H1 (cell line): ENCODE data around the gene KARS1. TPM values are rescaled to one million over a fixed set of nuclear protein-coding genes. Genes with fewer than 3 reads are reported as not detected.

ENCODE experiments used
- CTCF ChIA-PET: fragments of 300-600 bp; sonication (Branson Sonifier 250); formaldehyde crosslinking; loops from one replicate; lab custom pipeline; 2021; ENCODE audit not compliant: partially characterized antibody; lab: Charles Lee
- POLR2A ChIA-PET: fragments of 300-600 bp; sonication (Branson Sonifier 250); formaldehyde crosslinking; loops from one replicate; lab custom pipeline; 2021; ENCODE audit warnings: inconsistent platforms; ENCODE audit not compliant: partially characterized antibody; lab: Charles Lee
- DNase-seq, 2 experiments: peaks; one replicate each; pipeline versions ENCODE4 v3.0.0 to v3.0.0-alpha.2; 2010 to 2022; ENCODE audit warnings: low spot score in 2 of 2, low read depth in 1 of 2, mixed read lengths in 1 of 2
- FAIRE-seq: peaks from 2 replicates; lab custom pipeline; 2011; peaks lifted over from hg19 to GRCh38; lab: Jason Lieb, UNC
- H2AFZ ChIP-seq: 2 replicates; pipeline ENCODE4 v1.8.1; 2012; ENCODE audit warnings: low read length, inconsistent platforms
- H2AK5ac ChIP-seq: 2 replicates; pipeline ENCODE4 v1.6.1; 2013; ENCODE audit warnings: low read depth, low read length
- H2BK120ac ChIP-seq: replicated peaks from 2 replicates; pipeline ENCODE3; 2013; ENCODE audit warnings: low read depth, low read length, inconsistent platforms
- H2BK12ac ChIP-seq: 2 replicates; pipeline ENCODE4 v1.6.1; 2013; ENCODE audit warnings: low read depth, low read length
- H2BK15ac ChIP-seq: 2 replicates; pipeline ENCODE4 v1.6.1; 2013; ENCODE audit warnings: low read length
- H2BK20ac ChIP-seq: 2 replicates; pipeline ENCODE4 v1.6.1; 2013; ENCODE audit warnings: low read length
- H2BK5ac ChIP-seq: 2 replicates; pipeline ENCODE4 v1.6.1; 2013; ENCODE audit warnings: low read depth, low read length
- H3K14ac ChIP-seq: 2 replicates; pipeline ENCODE4 v1.6.1; 2013; ENCODE audit warnings: inconsistent platforms; ENCODE audit not compliant: insufficient read length
- H3K18ac ChIP-seq: 2 replicates; pipeline ENCODE4 v1.6.1; 2013; ENCODE audit warnings: low read length; ENCODE audit errors: extremely low read depth
- H3K23ac ChIP-seq: 2 replicates; pipeline ENCODE4 v1.6.1; 2013; ENCODE audit warnings: inconsistent platforms; ENCODE audit not compliant: insufficient read length
- H3K23me2 ChIP-seq: 2 replicates; pipeline ENCODE4 v1.6.1; 2013; ENCODE audit warnings: low read depth, low read length
- H3K27ac ChIP-seq: 2 replicates; pipeline ENCODE4 v1.6.1; 2011; ENCODE audit warnings: low read depth, low read length, inconsistent platforms
- H3K27me3 ChIP-seq, 4 experiments: replicated peaks in 1 of 4; 1 replicate in 1 of 4; 2 replicates in 3 of 4; pipeline versions ENCODE4 v1.6.1 to v1.8.1; 2011 to 2013; ENCODE audit warnings: low read length in 3 of 4, mild to moderate bottlenecking in 3 of 4, inconsistent platforms in 2 of 4, mixed read lengths in 2 of 4, moderate library complexity in 1 of 4; ENCODE audit not compliant: control insufficient read depth in 3 of 4, insufficient read depth in 3 of 4; ENCODE audit errors: extremely low read depth in 1 of 4
- H3K36me3 ChIP-seq, 4 experiments: 2 replicates each; pipeline versions ENCODE4 v1.6.1 to v1.8.1; 2011 to 2013; ENCODE audit warnings: mild to moderate bottlenecking in 4 of 4, low read length in 3 of 4, moderate library complexity in 2 of 4, control low read depth in 1 of 4, inconsistent platforms in 1 of 4; ENCODE audit not compliant: insufficient read depth in 4 of 4, control insufficient read depth in 2 of 4
- H3K4ac ChIP-seq: replicated peaks from 2 replicates; pipeline ENCODE3; 2013; ENCODE audit warnings: low read length, low read depth, mixed read lengths, inconsistent platforms; ENCODE audit not compliant: insufficient read length
- H3K4me1 ChIP-seq, 4 experiments: replicated peaks in 1 of 4; 1 replicate in 1 of 4; 2 replicates in 3 of 4; pipeline versions ENCODE4 v1.6.1 to v1.8.1; 2011 to 2013; ENCODE audit warnings: low read length in 3 of 4, inconsistent platforms in 2 of 4, mixed read lengths in 1 of 4; ENCODE audit not compliant: insufficient read depth in 4 of 4, control insufficient read depth in 3 of 4
- H3K4me2 ChIP-seq, 2 experiments: 2 replicates each; pipeline versions ENCODE4 v1.6.1 to v1.8.1; 2011 to 2013; ENCODE audit warnings: low read depth in 2 of 2, low read length in 2 of 2, control low read depth in 1 of 2, inconsistent platforms in 1 of 2, mild to moderate bottlenecking in 1 of 2; ENCODE audit not compliant: insufficient read depth in 1 of 2
- H3K4me3 ChIP-seq, 4 experiments: fragments of 200-600, 300-600 bp in 1 of 4; sonication (generic), shearing (Covaris generic), sonication (Bioruptor Twin) in 1 of 4; 2 replicates each; pipeline versions ENCODE4 v1.5.1 to v1.8.1; 2011 to 2016; ENCODE audit warnings: low read length in 4 of 4, low read depth in 3 of 4, control low read depth in 2 of 4, inconsistent platforms in 2 of 4, mild to moderate bottlenecking in 2 of 4, mixed read lengths in 1 of 4, moderate library complexity in 1 of 4; ENCODE audit not compliant: insufficient read depth in 2 of 4; ENCODE audit errors: extremely low read depth in 1 of 4
- H3K56ac ChIP-seq: replicated peaks from 2 replicates; pipeline ENCODE3; 2013; ENCODE audit warnings: low read depth, mild to moderate bottlenecking, mixed read lengths, low read length, inconsistent platforms; ENCODE audit not compliant: insufficient read length
- H3K79me1 ChIP-seq: 2 replicates; pipeline ENCODE4 v1.6.1; 2013; ENCODE audit warnings: low read depth, low read length, control low read depth
- H3K79me2 ChIP-seq, 2 experiments: 2 replicates each; pipeline versions ENCODE4 v1.6.1 to v1.8.1; 2012 to 2013; ENCODE audit warnings: low read length in 2 of 2, mild to moderate bottlenecking in 2 of 2, inconsistent platforms in 1 of 2; ENCODE audit not compliant: insufficient read depth in 2 of 2, control insufficient read depth in 1 of 2
- H3K9ac ChIP-seq, 4 experiments: replicated peaks in 1 of 4; 1 replicate in 1 of 4; 2 replicates in 3 of 4; pipeline versions ENCODE4 v1.6.1 to v1.8.1; 2011 to 2013; ENCODE audit warnings: low read depth in 3 of 4, low read length in 3 of 4, control low read depth in 2 of 4, mild to moderate bottlenecking in 2 of 4, moderate library complexity in 2 of 4, inconsistent platforms in 1 of 4; ENCODE audit errors: extremely low read depth in 1 of 4
- H3K9me3 ChIP-seq, 2 experiments: 2 replicates each; pipeline versions ENCODE4 v1.6.1 to v1.8.1; 2012 to 2013; ENCODE audit warnings: mild to moderate bottlenecking in 2 of 2, moderate library complexity in 2 of 2, control low read depth in 1 of 2, inconsistent platforms in 1 of 2, low read depth in 1 of 2, low read length in 1 of 2, mixed read lengths in 1 of 2; ENCODE audit not compliant: insufficient read depth in 2 of 2
- H4K20me1 ChIP-seq, 2 experiments: replicated peaks in 1 of 2; 2 replicates each; pipeline versions ENCODE3 to v1.8.1; 2011 to 2013; ENCODE audit warnings: inconsistent platforms in 2 of 2, low read length in 2 of 2, mild to moderate bottlenecking in 1 of 2; ENCODE audit not compliant: insufficient read depth in 2 of 2, control insufficient read depth in 1 of 2
- H4K5ac ChIP-seq: 2 replicates; pipeline ENCODE4 v1.6.1; 2013; ENCODE audit warnings: low read length, low read depth, mixed read lengths, inconsistent platforms; ENCODE audit not compliant: insufficient read length
- H4K8ac ChIP-seq: 2 replicates; pipeline ENCODE4 v1.8.0; 2013; ENCODE audit warnings: mild to moderate bottlenecking, moderate library complexity, low read length, inconsistent platforms; ENCODE audit not compliant: insufficient read depth; ENCODE audit errors: extremely low read depth
- H4K91ac ChIP-seq: replicated peaks from 2 replicates; pipeline ENCODE3; 2013; ENCODE audit warnings: low read length, mixed read lengths, inconsistent platforms; ENCODE audit not compliant: insufficient read length
- POLR2A ChIP-seq, 2 experiments: IDR thresholded peaks; 1 replicate in 1 of 2; 2 replicates in 1 of 2; pipeline ENCODE4 v1.6.1; 2011; ENCODE audit warnings: low read depth in 2 of 2, low read length in 2 of 2, mild to moderate bottlenecking in 2 of 2; ENCODE audit errors: control extremely low read depth in 1 of 2
- ZNF274 ChIP-seq: IDR thresholded peaks from 2 replicates; pipeline ENCODE4 v1.7.0; 2012; ENCODE audit warnings: low read length, borderline replicate concordance; ENCODE audit errors: extremely low read depth
- WGBS, 2 experiments: shearing (Covaris generic) in 1 of 2; methylation state at CpG; one replicate each; pipeline versions ENCODE4 v1.1.6 to v1.1.7; 2013 to 2015; ENCODE audit warnings: low lambda C conversion rate in 2 of 2, mixed read lengths in 2 of 2, inconsistent platforms in 1 of 2, low coverage in 1 of 2, missing lambda C conversion rate in 1 of 2; ENCODE audit not compliant: insufficient replicate concordance in 2 of 2, insufficient coverage in 1 of 2, insufficient read length in 1 of 2; ENCODE audit errors: extremely low coverage in 1 of 2, missing lambda C conversion rate in 1 of 2; 5-methylcytosine and 5-hydroxymethylcytosine counted together
- polyA plus RNA-seq, 7 experiments: library from polyadenylated mRNA; depleted of rRNA in 3 of 7; stranded (reverse) in 5 of 7; unstranded in 2 of 7; fragments of >200 nt in 5 of 7; fragments of 200-250 nt in 2 of 7; gene quantifications; 1 replicate in 5 of 7; 2 replicates in 1 of 7; 4 replicates in 1 of 7; pipeline versions ENCODE4 v1.2.1 to v1.2.3, GENCODE V29; 2011 to 2013; ENCODE audit warnings: missing spikeins in 2 of 7, mixed read lengths in 2 of 7
- total RNA-seq: library from RNA; stranded (reverse); fragmentation: NEBNext Ultra II Directional; extraction: Animal tissue kit (Norgen Biotek cat#: 25700); gene quantifications from 2 replicates; pipeline ENCODE4 v1.2.1, GENCODE V29; 2021

KARS1 gene
- total and polyA plus RNA-seq, 2 of the 8 experiments (the other 6 are each of a cell fraction or from before 2014, with no cell fraction given): 97.5 to 221 TPM

DNA sequence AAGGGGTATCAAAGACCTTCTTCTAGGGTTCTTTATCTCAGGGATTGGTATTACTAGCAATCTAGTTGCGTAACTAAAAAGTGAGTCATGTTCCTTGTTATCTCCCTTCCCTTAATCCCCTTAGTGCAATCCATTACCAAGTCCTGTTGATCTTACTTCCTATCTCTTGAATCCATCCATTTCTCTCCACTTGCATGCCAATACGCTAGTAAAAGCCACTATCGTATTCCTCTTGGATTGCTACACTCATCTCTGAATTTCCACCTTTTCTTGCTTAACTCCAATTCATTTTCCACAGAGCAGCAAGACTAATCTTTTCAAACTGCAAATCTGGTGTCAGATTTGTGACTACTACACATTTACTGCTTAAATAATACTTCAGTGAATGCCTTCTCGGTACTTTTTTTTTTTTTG lies 22.5 kb downstream of the KARS1 start:
- TF ChIP-seq POLR2A (IDR thresholded peaks at IDR 0.05; ENCODE audit: control extremely low read depth in 1 of 2, low read depth in 2 of 2, low read length in 2 of 2) (peak in 1 of 2 experiments; percentile 7; a peak in 1 of 3 replicates), ZNF274 (no peak)
- WGBS, 2 experiments: 93% methylated on average over 4 of the region's 4 CpGs; no CpG with 5 or more reads in 1 of the 2 experiments
- H4K20me1 ChIP-seq: peaks cover 0 to 4% of the 10 kb centered on the region in 2 experiments
- peaks cover 0 to 9% (median 4%) of the 10 kb centered on the region in 4 experiments; a peak in 5 of 7 replicates for H3K4me1 ChIP-seq
- no peak overlapping the region for H2BK20ac ChIP-seq
- peaks cover 0 to 6% of the 10 kb centered on the region in 2 experiments; a peak in 1 of 4 replicates for H3K79me2 ChIP-seq
- H4K8ac ChIP-seq: no peak overlapping the region
- H3K9ac ChIP-seq: no peak overlapping the region
- POLR2A ChIA-PET: interaction anchor here (0.6 to 1.5 kb wide), 2 partner anchors 22 to 109 kb away, joined by 3 to 5 read pairs; partner anchors contain the start of genes KARS1 and TERF2IP
- H2BK15ac ChIP-seq: no peak overlapping the region
- CTCF ChIA-PET: interaction anchor here (1.6 kb wide), 1 partner anchor 12 kb away, joined by 3 read pairs; no protein-coding TSS in a partner anchor
- DNase-seq (no peak), FAIRE-seq (no peak)
- no peak overlapping the region for H4K5ac ChIP-seq
- H2BK120ac ChIP-seq: no peak overlapping the region
- H4K91ac ChIP-seq: no peak overlapping the region
- H3K27me3 ChIP-seq: no peaks in the 10 kb centered on the region
- H2AK5ac ChIP-seq: no peak overlapping the region
- no peak overlapping the region for H2AFZ ChIP-seq
- no peak overlapping the region for H2BK5ac ChIP-seq
- H2BK12ac ChIP-seq: no peak overlapping the region
- no peak overlapping the region for H3K27ac ChIP-seq
- H3K56ac ChIP-seq: no peak overlapping the region
- no peak overlapping the region for H3K23ac ChIP-seq
- no peak overlapping the region for H3K14ac ChIP-seq
- no peak overlapping the region for H3K4ac ChIP-seq
- H3K4me2 ChIP-seq: no peak overlapping the region
- peaks cover 29 to 50% (median 41%) of the 10 kb centered on the region in 4 experiments for H3K36me3 ChIP-seq
- no peak overlapping the region for H3K4me3 ChIP-seq
- no peaks in the 10 kb centered on the region; the same call in 1 of the 2 replicates for H3K79me1 ChIP-seq
- H3K18ac ChIP-seq: no peak overlapping the region
- H3K9me3 ChIP-seq: no peaks in the 10 kb centered on the region
- H3K23me2 ChIP-seq: peaks cover 6% of the 10 kb centered on the region
